ENCODE data around the gene NBEA.

NBEA gene

GRCh38 chr13:35162420-35162819 lies 220.3 kb downstream of the NBEA start:
- Histone ChIP-seq H3K9ac (ENCODE audit: low read depth, low read length, poor library complexity) (no peak overlapping the region), H3K27ac (replicated peaks; ENCODE audit: low read length) (no peak overlapping the region), H3K4me1 (ENCODE audit: control insufficient read depth in 2 of 2, insufficient read depth in 1 of 2, low read depth in 1 of 2, low read length in 2 of 2) (peaks cover 0 to 8% of the 10 kb centered on the region in 2 donors), H2BK12ac (ENCODE audit: low read length) (no peak overlapping the region), H3K9me3 (replicated peaks in 1 of 2; ENCODE audit: control insufficient read depth in 2 of 2, insufficient read depth in 1 of 2, low read depth in 1 of 2, low read length in 2 of 2) (no peaks in the 10 kb centered on the region), H3K27me3 (ENCODE audit: control insufficient read depth in 3 of 3, insufficient read depth in 3 of 3, low read depth in 1 of 3, low read length in 3 of 3) (no peaks in the 10 kb centered on the region), H4K8ac (ENCODE audit: low read depth, low read length) (no peak overlapping the region), H2AFZ (ENCODE audit: low read length) (no peak overlapping the region), H2BK5ac (ENCODE audit: low read length) (no peak overlapping the region), H2AK5ac (ENCODE audit: low read depth, low read length) (no peak overlapping the region), H2BK15ac (ENCODE audit: low read length) (no peak overlapping the region), H3K36me3 (replicated peaks in 1 of 2; ENCODE audit: control insufficient read depth in 2 of 2, insufficient read depth in 2 of 2, low read length in 2 of 2) (peaks cover 0 to 6% of the 10 kb centered on the region in 2 donors), H3K79me1 (ENCODE audit: low read depth, low read length) (no peaks in the 10 kb centered on the region), H3K4me2 (ENCODE audit: insufficient read depth, low read length, poor library complexity, severe bottlenecking) (no peak overlapping the region), H2BK120ac (ENCODE audit: low read depth, low read length) (no peak overlapping the region), H3K18ac (ENCODE audit: low read length) (no peak overlapping the region), H3K14ac (ENCODE audit: low read length) (no peak overlapping the region), H4K91ac (ENCODE audit: low read depth, low read length, poor library complexity) (no peak overlapping the region), H3K4me3 (ENCODE audit: low read length in 2 of 2) (no peak overlapping the region), H3K4ac (ENCODE audit: low read length) (no peak overlapping the region), H3K23ac (ENCODE audit: low read depth, low read length, poor library complexity) (no peak overlapping the region)
- no CpG with 5 or more reads among the region's 2 CpGs for WGBS, 2 donors (ENCODE audit: extremely low coverage in 2 of 2, insufficient read length in 2 of 2, insufficient replicate concordance in 1 of 2)
- DNase-seq (ENCODE audit: low spot score): no peak

DNA sequence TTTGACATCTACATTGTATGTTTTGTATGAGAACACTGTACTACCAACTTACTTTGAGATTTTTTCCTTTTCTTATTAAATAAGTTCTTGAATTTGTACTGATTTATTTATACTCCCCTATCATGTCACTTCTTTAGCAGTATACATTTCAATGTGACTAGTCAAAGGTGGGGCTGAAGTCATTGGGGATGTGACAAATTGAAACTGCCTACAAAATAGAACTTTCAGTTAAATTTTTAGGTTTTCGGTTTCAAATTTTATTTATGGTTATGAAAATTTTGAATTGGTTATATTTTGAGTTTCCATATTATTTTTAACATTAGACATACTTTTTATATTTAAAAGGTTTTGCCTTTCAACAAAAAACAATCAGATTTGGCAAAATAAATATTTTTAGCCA lies 221.6 kb downstream of the NBEA start:
- no peak for DNase-seq (ENCODE audit: low spot score)
- H3K23ac ChIP-seq (ENCODE audit: low read depth, low read length, poor library complexity): no peak overlapping the region
- H3K4ac ChIP-seq (ENCODE audit: low read length): no peak overlapping the region
- no peak overlapping the region for H3K4me3 ChIP-seq (ENCODE audit: low read length in 2 of 2)
- H3K27ac ChIP-seq (replicated peaks; ENCODE audit: low read length): no peak overlapping the region
- H3K4me2 ChIP-seq (ENCODE audit: insufficient read depth, low read length, poor library complexity, severe bottlenecking): no peak overlapping the region
- H4K91ac ChIP-seq (ENCODE audit: low read depth, low read length, poor library complexity): no peak overlapping the region
- no peak overlapping the region for H2AK5ac ChIP-seq (ENCODE audit: low read depth, low read length)
- H3K14ac ChIP-seq (ENCODE audit: low read length): no peak overlapping the region
- no peaks in the 10 kb centered on the region for H3K79me1 ChIP-seq (ENCODE audit: low read depth, low read length)
- H2BK5ac ChIP-seq (ENCODE audit: low read length): no peak overlapping the region
- H3K18ac ChIP-seq (ENCODE audit: low read length): no peak overlapping the region
- H2AFZ ChIP-seq (ENCODE audit: low read length): no peak overlapping the region
- H3K36me3 ChIP-seq (replicated peaks in 1 of 2; ENCODE audit: control insufficient read depth in 2 of 2, insufficient read depth in 2 of 2, low read length in 2 of 2): peaks cover 0 to 6% of the 10 kb centered on the region in 2 donors
- H2BK12ac ChIP-seq (ENCODE audit: low read length): no peak overlapping the region
- no peak overlapping the region for H4K8ac ChIP-seq (ENCODE audit: low read depth, low read length)
- no peak overlapping the region for H3K9ac ChIP-seq (ENCODE audit: low read depth, low read length, poor library complexity)
- peaks cover 0 to 8% of the 10 kb centered on the region in 2 donors for H3K4me1 ChIP-seq (ENCODE audit: control insufficient read depth in 2 of 2, insufficient read depth in 1 of 2, low read depth in 1 of 2, low read length in 2 of 2)
- H2BK15ac ChIP-seq (ENCODE audit: low read length): no peak overlapping the region
- H3K27me3 ChIP-seq (ENCODE audit: control insufficient read depth in 3 of 3, insufficient read depth in 3 of 3, low read depth in 1 of 3, low read length in 3 of 3): no peaks in the 10 kb centered on the region
- no peaks in the 10 kb centered on the region for H3K9me3 ChIP-seq (replicated peaks in 1 of 2; ENCODE audit: control insufficient read depth in 2 of 2, insufficient read depth in 1 of 2, low read depth in 1 of 2, low read length in 2 of 2)
- H2BK120ac ChIP-seq (ENCODE audit: low read depth, low read length): no peak overlapping the region
- no CpG with 5 or more reads among the region's 1 CpG for WGBS, 2 donors (ENCODE audit: extremely low coverage in 2 of 2, insufficient read length in 2 of 2, insufficient replicate concordance in 1 of 2)

DNA sequence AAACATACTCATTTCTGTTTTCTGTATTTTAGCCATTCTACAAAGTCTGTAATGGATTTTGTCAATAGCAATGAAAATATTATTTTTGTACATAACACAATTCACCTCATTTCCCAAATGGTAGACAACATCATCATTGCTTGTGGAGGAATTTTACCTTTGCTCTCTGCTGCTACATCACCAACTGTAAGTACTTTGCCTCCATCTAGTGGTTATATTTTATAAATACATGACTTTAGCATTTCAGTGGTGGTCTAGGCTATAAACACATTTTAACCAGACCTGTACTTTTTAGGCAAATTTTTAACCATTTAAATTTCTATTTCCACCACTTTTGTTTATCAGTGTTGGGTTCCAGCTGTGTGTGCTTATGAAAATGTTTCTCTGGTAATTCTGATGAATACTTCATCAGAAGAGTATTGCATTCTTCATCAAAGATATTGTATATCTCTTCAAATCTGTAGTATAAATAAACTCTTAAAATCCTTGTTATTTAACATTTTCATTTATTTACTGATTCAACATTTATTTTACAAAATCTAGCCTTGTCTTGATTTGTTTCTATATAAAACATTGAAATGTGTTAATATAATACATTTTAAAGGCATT lies 222.4 kb downstream of the NBEA start:
- no peak overlapping the region for H3K4me3 ChIP-seq (ENCODE audit: low read length in 2 of 2)
- H2BK12ac ChIP-seq (ENCODE audit: low read length): no peak overlapping the region
- H3K4me2 ChIP-seq (ENCODE audit: insufficient read depth, low read length, poor library complexity, severe bottlenecking): no peak overlapping the region
- H2AK5ac ChIP-seq (ENCODE audit: low read depth, low read length): no peak overlapping the region
- no peak overlapping the region for H4K91ac ChIP-seq (ENCODE audit: low read depth, low read length, poor library complexity)
- H3K9ac ChIP-seq (ENCODE audit: low read depth, low read length, poor library complexity): no peak overlapping the region
- peak; percentile 20 for DNase-seq (ENCODE audit: low spot score)
- no peak overlapping the region for H3K18ac ChIP-seq (ENCODE audit: low read length)
- no peak overlapping the region for H4K8ac ChIP-seq (ENCODE audit: low read depth, low read length)
- H3K14ac ChIP-seq (ENCODE audit: low read length): no peak overlapping the region
- H3K4ac ChIP-seq (ENCODE audit: low read length): no peak overlapping the region
- no peak overlapping the region for H3K27ac ChIP-seq (replicated peaks; ENCODE audit: low read length)
- peaks cover 0 to 6% of the 10 kb centered on the region in 2 donors for H3K36me3 ChIP-seq (replicated peaks in 1 of 2; ENCODE audit: control insufficient read depth in 2 of 2, insufficient read depth in 2 of 2, low read length in 2 of 2)
- H3K4me1 ChIP-seq (ENCODE audit: control insufficient read depth in 2 of 2, insufficient read depth in 1 of 2, low read depth in 1 of 2, low read length in 2 of 2): peaks cover 0 to 8% of the 10 kb centered on the region in 2 donors
- H3K79me1 ChIP-seq (ENCODE audit: low read depth, low read length): no peaks in the 10 kb centered on the region
- no peak overlapping the region for H2BK120ac ChIP-seq (ENCODE audit: low read depth, low read length)
- H2BK15ac ChIP-seq (ENCODE audit: low read length): no peak overlapping the region
- no peak overlapping the region for H3K23ac ChIP-seq (ENCODE audit: low read depth, low read length, poor library complexity)
- H2AFZ ChIP-seq (ENCODE audit: low read length): no peak overlapping the region
- no peak overlapping the region for H2BK5ac ChIP-seq (ENCODE audit: low read length)
- no peaks in the 10 kb centered on the region for H3K27me3 ChIP-seq (ENCODE audit: control insufficient read depth in 3 of 3, insufficient read depth in 3 of 3, low read depth in 1 of 3, low read length in 3 of 3)
- no peaks in the 10 kb centered on the region for H3K9me3 ChIP-seq (replicated peaks in 1 of 2; ENCODE audit: control insufficient read depth in 2 of 2, insufficient read depth in 1 of 2, low read depth in 1 of 2, low read length in 2 of 2)

GRCh38 chr13:35165205-35165604 lies 223.1 kb downstream of the NBEA start:
- no peaks in the 10 kb centered on the region for H3K36me3 ChIP-seq (replicated peaks in 1 of 2; ENCODE audit: control insufficient read depth in 2 of 2, insufficient read depth in 2 of 2, low read length in 2 of 2)
- no peak overlapping the region for H2BK15ac ChIP-seq (ENCODE audit: low read length)
- no peak overlapping the region for H3K18ac ChIP-seq (ENCODE audit: low read length)
- H3K9ac ChIP-seq (ENCODE audit: low read depth, low read length, poor library complexity): no peak overlapping the region
- H3K4me3 ChIP-seq (ENCODE audit: low read length in 2 of 2): no peak overlapping the region
- no peak overlapping the region for H4K8ac ChIP-seq (ENCODE audit: low read depth, low read length)
- H3K4ac ChIP-seq (ENCODE audit: low read length): no peak overlapping the region
- H2BK120ac ChIP-seq (ENCODE audit: low read depth, low read length): no peak overlapping the region
- H2BK5ac ChIP-seq (ENCODE audit: low read length): no peak overlapping the region
- peak overlapping the region; percentile 18 for H2AFZ ChIP-seq (ENCODE audit: low read length)
- H3K14ac ChIP-seq (ENCODE audit: low read length): no peak overlapping the region
- peak overlapping the region; percentile 57 for H3K27ac ChIP-seq (replicated peaks; ENCODE audit: low read length)
- no peak overlapping the region for H2BK12ac ChIP-seq (ENCODE audit: low read length)
- peak; percentile 24 for DNase-seq (ENCODE audit: low spot score)
- no peaks in the 10 kb centered on the region for H3K79me1 ChIP-seq (ENCODE audit: low read depth, low read length)
- no peak overlapping the region for H3K23ac ChIP-seq (ENCODE audit: low read depth, low read length, poor library complexity)
- no peaks in the 10 kb centered on the region for H3K27me3 ChIP-seq (ENCODE audit: control insufficient read depth in 3 of 3, insufficient read depth in 3 of 3, low read depth in 1 of 3, low read length in 3 of 3)
- H3K9me3 ChIP-seq (replicated peaks in 1 of 2; ENCODE audit: control insufficient read depth in 2 of 2, insufficient read depth in 1 of 2, low read depth in 1 of 2, low read length in 2 of 2): no peaks in the 10 kb centered on the region
- no peak overlapping the region for H2AK5ac ChIP-seq (ENCODE audit: low read depth, low read length)
- no peak overlapping the region for H3K4me2 ChIP-seq (ENCODE audit: insufficient read depth, low read length, poor library complexity, severe bottlenecking)
- H3K4me1 ChIP-seq (ENCODE audit: control insufficient read depth in 2 of 2, insufficient read depth in 1 of 2, low read depth in 1 of 2, low read length in 2 of 2): peaks cover 0 to 8% of the 10 kb centered on the region in 2 donors
- H4K91ac ChIP-seq (ENCODE audit: low read depth, low read length, poor library complexity): no peak overlapping the region
